OCI-LY7 (cell line): ENCODE data around the gene CTNNA2. TPM values are rescaled to one million over a fixed set of nuclear protein-coding genes. Genes with fewer than 3 reads are reported as not detected.

Source experiments
- BruUV-seq: library from RNA; stranded (reverse); fragments of 400-500 nt; replicated peaks from 2 replicates; lab custom pipeline; 2021; lab: Mats Ljungman, UMichigan
- CTCF ChIA-PET: fragments of 300-600 bp; sonication (Branson Sonifier 250); formaldehyde crosslinking; loops from one replicate; lab custom pipeline; 2022; ENCODE audit warnings: antibody characterized with exemption; ENCODE audit not compliant: unreplicated experiment; lab: Charles Lee
- POLR2A ChIA-PET: fragments of 300-600 bp; sonication (Branson Sonifier 250); formaldehyde crosslinking; loops from one replicate; lab custom pipeline; 2022; ENCODE audit warnings: antibody characterized with exemption; lab: Charles Lee
- DNase-seq: peaks from one replicate; pipeline ENCODE4 v3.0.0-alpha.2; 2015; ENCODE audit warnings: low spot score
- H2AFZ ChIP-seq: fragments of 200-600 bp; sonication (generic), shearing (Covaris generic); 2 replicates; pipeline ENCODE4 v1.6.1; 2014; ENCODE audit warnings: mild to moderate bottlenecking, antibody characterized with exemption, low read length, moderate library complexity
- H3K27ac ChIP-seq: fragments of 200-600 bp; sonication (generic); 2 replicates; pipeline ENCODE4 v1.5.1; 2014; ENCODE audit warnings: mixed run types, low read depth, mild to moderate bottlenecking, moderate library complexity, low read length, inconsistent platforms; ENCODE audit not compliant: poor library complexity, severe bottlenecking
- H3K36me3 ChIP-seq: fragments of 200-600 bp; sonication (generic); 2 replicates; pipeline ENCODE4 v1.6.1; 2014; ENCODE audit warnings: mild to moderate bottlenecking, antibody characterized with exemption, low read length, moderate library complexity, mixed read lengths; ENCODE audit not compliant: insufficient read depth
- H3K4me1 ChIP-seq: fragments of 200-600 bp; sonication (generic); 2 replicates; pipeline ENCODE4 v1.5.1; 2014; ENCODE audit warnings: mild to moderate bottlenecking, low read length; ENCODE audit not compliant: insufficient read depth, poor library complexity, severe bottlenecking
- H3K4me2 ChIP-seq: fragments of 200-600 bp; sonication (generic); 2 replicates; pipeline ENCODE4 v1.6.1; 2014; ENCODE audit warnings: mild to moderate bottlenecking, low read length
- H3K4me3 ChIP-seq: fragments of 200-600 bp; sonication (generic); 2 replicates; pipeline ENCODE4 v1.5.1; 2014; ENCODE audit warnings: mild to moderate bottlenecking, low read depth, low read length; ENCODE audit not compliant: poor library complexity, severe bottlenecking
- H3K79me2 ChIP-seq: fragments of 200-600 bp; sonication (generic); 2 replicates; pipeline ENCODE4 v1.6.1; 2016; ENCODE audit warnings: low read depth, mild to moderate bottlenecking, low read length, moderate library complexity, mixed read lengths; ENCODE audit not compliant: insufficient read depth
- H3K9me2 ChIP-seq: fragments of 200-600 bp; sonication (generic); 2 replicates; pipeline ENCODE4 v1.6.1; 2016; ENCODE audit warnings: mild to moderate bottlenecking, low read length, mixed read lengths; ENCODE audit not compliant: insufficient read depth
- H3K9me3 ChIP-seq: fragments of 200-600 bp; sonication (generic); 2 replicates; pipeline ENCODE4 v1.6.1; 2014; ENCODE audit warnings: mild to moderate bottlenecking, mixed run types, low read length, mixed read lengths
- H4K20me1 ChIP-seq: fragments of 200-600 bp; sonication (generic); 2 replicates; pipeline ENCODE4 v1.6.1; 2014; ENCODE audit warnings: mild to moderate bottlenecking, antibody characterized with exemption, low read length, moderate library complexity, mixed read lengths; ENCODE audit not compliant: insufficient read depth
- CTCF ChIP-seq: fragments of 200-600 bp; sonication (generic); conservative IDR thresholded peaks from 2 replicates; pipeline ENCODE4 v1.5.1; 2014; ENCODE audit warnings: mild to moderate bottlenecking, antibody characterized with exemption, low read length, moderate library complexity, mixed read lengths
- EZH2phosphoT487 ChIP-seq: fragments of 200-600 bp; sonication (generic); IDR thresholded peaks from 2 replicates; pipeline ENCODE4 v1.6.1; 2018; ENCODE audit warnings: low read depth, borderline replicate concordance, mild to moderate bottlenecking, mixed run types, antibody characterized with exemption, low read length, moderate library complexity, mixed read lengths
- intact Hi-C: fragments of 100-400 bp; cut with micrococcal nuclease; formaldehyde crosslinking; loops from one replicate; pipeline ENCODE4 v1.10.0; 2022; ENCODE audit not compliant: unreplicated experiment
- total RNA-seq, 2 experiments: library from RNA; depleted of rRNA in 1 of 2; stranded (reverse); fragments of >200 nt in 1 of 2; shearing (Covaris generic) in 1 of 2; gene quantifications; 2 replicates each; pipeline ENCODE4 v1.2.3, GENCODE V29; 2014 to 2022

Gene CTNNA2
- total RNA-seq, 2 experiments from 2014 or later: 0.19 to 2.7 TPM

- BruUV-seq: no TSS peak
- no peak overlapping the region for H3K4me3 ChIP-seq
- no peak for DNase-seq
- no peaks in the 10 kb centered on the region for H3K9me2 ChIP-seq
- TF ChIP-seq CTCF (no peak), EZH2phosphoT487 (no peak)
- H2AFZ ChIP-seq: no peak overlapping the region
- intact Hi-C loops: no loop called here
- no peaks in the 10 kb centered on the region for H3K9me3 ChIP-seq
- no peaks in the 10 kb centered on the region for H3K4me1 ChIP-seq
- H3K79me2 ChIP-seq: no peaks in the 10 kb centered on the region
- H3K4me2 ChIP-seq: no peak overlapping the region
- POLR2A ChIA-PET: no interaction called here
- no peaks in the 10 kb centered on the region for H4K20me1 ChIP-seq
- no peaks in the 10 kb centered on the region for H3K36me3 ChIP-seq
- H3K27ac ChIP-seq: no peak overlapping the region
- CTCF ChIA-PET: no interaction called here
These were observed 396.7 kb downstream of the CTNNA2 start for GRCh38 chr2:79909521-79909920.

- no peaks in the 10 kb centered on the region for H3K36me3 ChIP-seq
- CTCF ChIA-PET: no interaction called here
- no peak for TF ChIP-seq CTCF
- TF ChIP-seq EZH2phosphoT487: no peak
- no peaks in the 10 kb centered on the region for H3K4me1 ChIP-seq
- intact Hi-C loops: no loop called here
- no TSS peak for BruUV-seq
- H3K27ac ChIP-seq: no peak overlapping the region
- no peak for DNase-seq
- H3K4me3 ChIP-seq: no peak overlapping the region
- POLR2A ChIA-PET: no interaction called here
- H3K4me2 ChIP-seq: no peak overlapping the region
- no peak overlapping the region for H2AFZ ChIP-seq
- H4K20me1 ChIP-seq: no peaks in the 10 kb centered on the region
- H3K9me3 ChIP-seq: no peaks in the 10 kb centered on the region
- no peaks in the 10 kb centered on the region for H3K9me2 ChIP-seq
- no peaks in the 10 kb centered on the region for H3K79me2 ChIP-seq
These were observed 397.8 kb downstream of the CTNNA2 start for GRCh38 chr2:79910643-79911042.

GRCh38 chr2:79915455-79915854, 402.6 kb downstream of the CTNNA2 start:
- Histone ChIP-seq H3K4me3 (no peak overlapping the region), H3K9me2 (no peaks in the 10 kb centered on the region), H3K4me2 (no peak overlapping the region), H3K79me2 (no peaks in the 10 kb centered on the region), H2AFZ (no peak overlapping the region), H3K4me1 (no peaks in the 10 kb centered on the region), H3K36me3 (no peaks in the 10 kb centered on the region), H3K9me3 (no peaks in the 10 kb centered on the region), H3K27ac (no peak overlapping the region), H4K20me1 (no peaks in the 10 kb centered on the region)
- BruUV-seq: no TSS peak
- ChIA-PET CTCF (no interaction called here), POLR2A (interaction anchor here (0.5 to 0.7 kb wide), 2 partner anchors 239 to 821 kb away, joined by 3 read pairs; no protein-coding TSS in a partner anchor)
- TF ChIP-seq EZH2phosphoT487 (no peak), CTCF (no peak)
- no peak for DNase-seq
- intact Hi-C loops: no loop called here
